GM18870 (cell line): Measurements from ENCODE around the gene CECR2.

Source experiments
- ATAC-seq: cut with Tn5 transposase; IDR thresholded peaks from one replicate; pipeline ENCODE4 v1.9.1; 2021; ENCODE audit warnings: moderate library complexity; ENCODE audit not compliant: unreplicated experiment

Gene CECR2

GRCh38 chr22:17366830-17367229 lies 2.4 kb upstream of the CECR2 start:
- no peak for ATAC-seq

GRCh38 chr22:17368144-17368543 lies 1.1 kb upstream of the CECR2 start:
- ATAC-seq, result no peak

GRCh38 chr22:17368554-17369438 lies 464 bp upstream of the CECR2 start:
- no peak for ATAC-seq

- no peak for ATAC-seq
These were observed 936 bp downstream of the CECR2 start for GRCh38 chr22:17370026-17370765.

GRCh38 chr22:17370766-17371432 lies 1.6 kb downstream of the CECR2 start:
- no peak for ATAC-seq

GRCh38 chr22:17371448-17371847 lies 2.2 kb downstream of the CECR2 start:
- ATAC-seq, result no peak

- no peak for ATAC-seq
These were observed 4.6 kb downstream of the CECR2 start for GRCh38 chr22:17373855-17374254.

GRCh38 chr22:17375914-17376614 lies 6.8 kb downstream of the CECR2 start:
- no peak for ATAC-seq

GRCh38 chr22:17376950-17377349 lies 7.7 kb downstream of the CECR2 start:
- no peak for ATAC-seq

GRCh38 chr22:17379944-17380343 lies 10.7 kb downstream of the CECR2 start:
- ATAC-seq, result no peak

- ATAC-seq, result no peak
These were observed 11.3 kb downstream of the CECR2 start for GRCh38 chr22:17380359-17381087.

- ATAC-seq, result no peak
These were observed 12.1 kb downstream of the CECR2 start for GRCh38 chr22:17381192-17381913.

- ATAC-seq, result no peak
These were observed 15.5 kb downstream of the CECR2 start for GRCh38 chr22:17384612-17385330.

GRCh38 chr22:17387356-17387755 lies 18.1 kb downstream of the CECR2 start:
- ATAC-seq, result no peak

GRCh38 chr22:17388235-17388634 lies 19.0 kb downstream of the CECR2 start:
- no peak for ATAC-seq

GRCh38 chr22:17390087-17390486 lies 20.8 kb downstream of the CECR2 start:
- ATAC-seq, result no peak

- no peak for ATAC-seq
These were observed 27.3 kb downstream of the CECR2 start for GRCh38 chr22:17396516-17396915.

- no peak for ATAC-seq
These were observed 28.7 kb downstream of the CECR2 start for GRCh38 chr22:17397756-17398547.
